GM08714 (cell line): ENCODE data around the gene COG5.

ENCODE experiments used
- H3K4me3 ChIP-seq: fragments of 200-500 bp; sonication (Bioruptor generic); 2 replicates; pipeline ENCODE4 v1.5.1; 2014; ENCODE audit warnings: mild to moderate bottlenecking, low read length, inconsistent platforms
- ZNF274 ChIP-seq: IDR thresholded peaks from 2 replicates; pipeline ENCODE4 v1.6.1; 2012; ENCODE audit warnings: mild to moderate bottlenecking, low read depth, low read length

The COG5 gene

GRCh38 chr7:107309296-107309695, 254.4 kb downstream of the COG5 start:
- no peak for TF ChIP-seq ZNF274

GRCh38 chr7:107304636-107305035, 259.1 kb downstream of the COG5 start:
- no peak overlapping the region for H3K4me3 ChIP-seq
- TF ChIP-seq ZNF274, result no peak

More at GRCh38 chr7:107309296-107309695, 254.4 kb downstream of the COG5 start:
- H3K4me3 ChIP-seq, result no peak overlapping the region

- no peak overlapping the region for H3K4me3 ChIP-seq
- TF ChIP-seq ZNF274, result no peak
These were observed 259.7 kb downstream of the COG5 start for GRCh38 chr7:107304063-107304462.

GRCh38 chr7:107302250-107302847, 261.4 kb downstream of the COG5 start:
- TF ChIP-seq ZNF274, result no peak
- no peak overlapping the region for H3K4me3 ChIP-seq

- TF ChIP-seq ZNF274, result no peak
- no peak overlapping the region for H3K4me3 ChIP-seq
These were observed 269.5 kb downstream of the COG5 start for GRCh38 chr7:107294182-107294581.

GRCh38 chr7:107292591-107292990, 271.1 kb downstream of the COG5 start:
- H3K4me3 ChIP-seq, result no peak overlapping the region
- TF ChIP-seq ZNF274, result no peak

GRCh38 chr7:107291434-107291833, 272.3 kb downstream of the COG5 start:
- H3K4me3 ChIP-seq, result no peak overlapping the region
- no peak for TF ChIP-seq ZNF274

- H3K4me3 ChIP-seq, result no peak overlapping the region
- no peak for TF ChIP-seq ZNF274
These were observed 276.7 kb downstream of the COG5 start for GRCh38 chr7:107286751-107287621.

GRCh38 chr7:107284911-107285479, 278.7 kb downstream of the COG5 start:
- no peak overlapping the region for H3K4me3 ChIP-seq
- no peak for TF ChIP-seq ZNF274

- no peak overlapping the region for H3K4me3 ChIP-seq
- no peak for TF ChIP-seq ZNF274
These were observed 286.4 kb downstream of the COG5 start for GRCh38 chr7:107277331-107277730.

GRCh38 chr7:107276220-107276827, 287.4 kb downstream of the COG5 start:
- no peak for TF ChIP-seq ZNF274
- H3K4me3 ChIP-seq, result no peak overlapping the region

- no peak for TF ChIP-seq ZNF274
These were observed 289.2 kb downstream of the COG5 start for GRCh38 chr7:107274506-107274905.

GRCh38 chr7:107269790-107270189, 293.9 kb downstream of the COG5 start:
- H3K4me3 ChIP-seq, result no peak overlapping the region
- no peak for TF ChIP-seq ZNF274

More at GRCh38 chr7:107274506-107274905, 289.2 kb downstream of the COG5 start:
- H3K4me3 ChIP-seq, result no peak overlapping the region

- no peak overlapping the region for H3K4me3 ChIP-seq
- no peak for TF ChIP-seq ZNF274
These were observed 295.1 kb downstream of the COG5 start for GRCh38 chr7:107268594-107268993.
